Bronchial epithelial cell (primary cell): ENCODE data around the gene PLAAT4. TPM values are rescaled to one million over a fixed set of nuclear protein-coding genes. Genes with fewer than 3 reads are reported as not detected.
A peak's percentile ranks its signal among the peaks of the same experiment; 100 is the strongest.

Experiments
- DNase-seq: peaks from one replicate; pipeline ENCODE4 v3.0.0-alpha.2; 2010; ENCODE audit warnings: low read depth
- FAIRE-seq: peaks from 2 replicates; lab custom pipeline; 2011; peaks lifted over from hg19 to GRCh38; lab: Jason Lieb, UNC
- H3K27me3 ChIP-seq: 2 replicates; pipeline ENCODE4 v1.5.1; 2011; ENCODE audit warnings: low read length; ENCODE audit not compliant: control insufficient read depth, insufficient read depth
- H3K36me3 ChIP-seq: 2 replicates; pipeline ENCODE4 v1.5.1; 2011; ENCODE audit warnings: low read length; ENCODE audit not compliant: control insufficient read depth, insufficient read depth
- H3K4me3 ChIP-seq: 2 replicates; pipeline ENCODE4 v1.5.1; 2011; ENCODE audit warnings: mild to moderate bottlenecking, low read depth, low read length, control low read depth
- total RNA-seq: library from RNA; depleted of rRNA; stranded (reverse); fragments of >200 nt; gene quantifications from 2 replicates; pipeline ENCODE4 v1.2.1, GENCODE V29; 2014
- TF ChIP-seq, protein P1 (sequence below): IDR thresholded peaks from 2 replicates; pipeline ENCODE4 v1.5.1; 2011; ENCODE audit warnings: mild to moderate bottlenecking, moderate library complexity, low read length, control low read depth, inconsistent platforms; ENCODE audit not compliant: insufficient read depth, severe bottlenecking

PLAAT4 gene
- total RNA-seq, 1 donor from 2014 or later, result 0.79 TPM

DNA sequence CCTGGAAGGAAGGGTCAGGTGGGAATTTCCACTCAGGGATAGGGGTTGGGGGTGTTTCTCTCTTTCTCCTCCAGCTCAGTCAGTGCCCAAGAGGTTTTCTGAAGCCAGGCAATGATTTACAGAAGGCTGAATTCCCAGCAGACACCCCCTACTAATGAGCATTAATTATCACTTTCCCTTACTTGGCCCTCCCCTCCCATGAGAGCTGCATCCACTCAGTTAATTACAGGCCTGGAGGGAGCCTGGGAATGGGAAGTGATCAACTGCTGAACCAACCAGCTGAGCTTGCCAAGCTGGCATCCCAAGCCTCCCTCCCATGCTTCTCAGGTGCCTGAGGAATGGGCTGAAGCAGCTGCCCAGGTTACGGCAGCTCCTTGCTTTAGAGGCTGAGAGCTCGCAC is 29.7 kb upstream of the PLAAT4 start:
- H3K4me3 ChIP-seq, result no peak overlapping the region
- FAIRE-seq (no peak), DNase-seq (no peak)
- no peaks in the 10 kb centered on the region for H3K36me3 ChIP-seq
- TF ChIP-seq, protein P1, sequence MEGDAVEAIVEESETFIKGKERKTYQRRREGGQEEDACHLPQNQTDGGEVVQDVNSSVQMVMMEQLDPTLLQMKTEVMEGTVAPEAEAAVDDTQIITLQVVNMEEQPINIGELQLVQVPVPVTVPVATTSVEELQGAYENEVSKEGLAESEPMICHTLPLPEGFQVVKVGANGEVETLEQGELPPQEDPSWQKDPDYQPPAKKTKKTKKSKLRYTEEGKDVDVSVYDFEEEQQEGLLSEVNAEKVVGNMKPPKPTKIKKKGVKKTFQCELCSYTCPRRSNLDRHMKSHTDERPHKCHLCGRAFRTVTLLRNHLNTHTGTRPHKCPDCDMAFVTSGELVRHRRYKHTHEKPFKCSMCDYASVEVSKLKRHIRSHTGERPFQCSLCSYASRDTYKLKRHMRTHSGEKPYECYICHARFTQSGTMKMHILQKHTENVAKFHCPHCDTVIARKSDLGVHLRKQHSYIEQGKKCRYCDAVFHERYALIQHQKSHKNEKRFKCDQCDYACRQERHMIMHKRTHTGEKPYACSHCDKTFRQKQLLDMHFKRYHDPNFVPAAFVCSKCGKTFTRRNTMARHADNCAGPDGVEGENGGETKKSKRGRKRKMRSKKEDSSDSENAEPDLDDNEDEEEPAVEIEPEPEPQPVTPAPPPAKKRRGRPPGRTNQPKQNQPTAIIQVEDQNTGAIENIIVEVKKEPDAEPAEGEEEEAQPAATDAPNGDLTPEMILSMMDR, result no peak
- no peaks in the 10 kb centered on the region for H3K27me3 ChIP-seq

DNA sequence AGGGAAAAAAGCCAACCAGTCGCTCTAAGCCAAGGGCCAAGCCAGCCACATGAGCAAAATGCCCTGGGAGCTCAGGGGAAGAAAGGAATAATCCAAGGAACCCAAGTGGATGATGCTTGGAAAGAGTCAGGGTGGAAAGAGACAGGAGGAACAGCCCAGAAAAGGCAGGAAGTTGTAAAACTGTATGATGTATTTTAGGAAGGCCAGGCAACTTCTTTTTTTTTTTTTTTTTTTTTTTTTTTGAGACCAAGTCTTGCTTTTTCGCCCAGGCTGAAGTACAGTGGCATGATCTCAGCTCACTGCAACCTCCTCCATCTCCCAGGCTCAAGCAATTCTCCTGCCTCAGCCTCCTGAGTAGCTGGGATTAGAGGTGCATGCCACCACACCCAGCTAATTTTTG is 29.1 kb upstream of the PLAAT4 start:
- H3K4me3 ChIP-seq, result no peak overlapping the region

DNA sequence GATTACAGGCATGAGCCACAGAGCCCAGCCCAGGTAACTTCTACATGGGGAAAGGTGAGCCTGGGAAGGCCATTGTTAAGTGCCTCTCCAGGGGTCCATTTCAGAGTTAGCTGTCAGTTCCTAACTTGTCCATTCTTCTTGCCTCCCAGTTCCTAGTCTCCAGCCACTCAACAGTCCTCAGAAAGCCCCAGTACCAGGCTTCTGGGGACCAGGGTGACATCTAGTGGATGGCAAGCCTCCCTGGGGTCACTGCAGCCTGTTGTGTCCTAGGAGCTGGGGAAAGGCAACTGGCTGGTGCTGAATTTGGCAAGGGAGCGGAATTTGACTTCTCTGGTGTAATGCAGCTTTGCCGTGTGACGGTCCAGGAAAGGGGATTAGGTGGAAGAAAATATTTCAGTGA is 28.6 kb upstream of the PLAAT4 start:
- FAIRE-seq (no peak), DNase-seq (no peak)
- Histone ChIP-seq H3K36me3 (no peaks in the 10 kb centered on the region), H3K27me3 (no peaks in the 10 kb centered on the region), H3K4me3 (no peak overlapping the region)
- TF ChIP-seq, protein P1, result peak; percentile 24

More for the DNA sequence above, 29.1 kb upstream of the PLAAT4 start:
- H3K36me3 ChIP-seq, result no peaks in the 10 kb centered on the region
- DNase-seq, result no peak
- TF ChIP-seq, protein P1, result no peak
- H3K27me3 ChIP-seq, result no peaks in the 10 kb centered on the region
- no peak for FAIRE-seq

DNA sequence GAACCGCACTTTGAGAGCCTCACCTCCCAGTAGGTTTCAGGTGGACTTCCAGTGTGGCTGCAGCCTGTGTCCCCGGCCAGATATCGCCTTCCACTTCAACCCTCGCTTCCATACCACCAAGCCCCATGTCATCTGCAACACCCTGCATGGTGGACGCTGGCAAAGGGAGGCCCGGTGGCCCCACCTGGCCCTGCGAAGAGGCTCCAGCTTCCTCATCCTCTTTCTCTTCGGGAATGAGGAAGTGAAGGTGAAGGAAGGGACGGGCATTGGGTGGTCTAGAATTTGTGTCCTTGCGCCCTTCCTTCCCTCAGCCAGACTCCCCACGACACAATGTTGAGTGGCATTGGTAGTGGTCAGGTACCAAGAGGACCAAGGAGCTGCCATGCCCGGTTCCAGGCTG is 27.9 kb upstream of the PLAAT4 start:
- FAIRE-seq (no peak), DNase-seq (no peak)
- H3K4me3 ChIP-seq, result no peak overlapping the region
- H3K27me3 ChIP-seq, result no peaks in the 10 kb centered on the region
- H3K36me3 ChIP-seq, result no peaks in the 10 kb centered on the region
- TF ChIP-seq, protein P1, result no peak

DNA sequence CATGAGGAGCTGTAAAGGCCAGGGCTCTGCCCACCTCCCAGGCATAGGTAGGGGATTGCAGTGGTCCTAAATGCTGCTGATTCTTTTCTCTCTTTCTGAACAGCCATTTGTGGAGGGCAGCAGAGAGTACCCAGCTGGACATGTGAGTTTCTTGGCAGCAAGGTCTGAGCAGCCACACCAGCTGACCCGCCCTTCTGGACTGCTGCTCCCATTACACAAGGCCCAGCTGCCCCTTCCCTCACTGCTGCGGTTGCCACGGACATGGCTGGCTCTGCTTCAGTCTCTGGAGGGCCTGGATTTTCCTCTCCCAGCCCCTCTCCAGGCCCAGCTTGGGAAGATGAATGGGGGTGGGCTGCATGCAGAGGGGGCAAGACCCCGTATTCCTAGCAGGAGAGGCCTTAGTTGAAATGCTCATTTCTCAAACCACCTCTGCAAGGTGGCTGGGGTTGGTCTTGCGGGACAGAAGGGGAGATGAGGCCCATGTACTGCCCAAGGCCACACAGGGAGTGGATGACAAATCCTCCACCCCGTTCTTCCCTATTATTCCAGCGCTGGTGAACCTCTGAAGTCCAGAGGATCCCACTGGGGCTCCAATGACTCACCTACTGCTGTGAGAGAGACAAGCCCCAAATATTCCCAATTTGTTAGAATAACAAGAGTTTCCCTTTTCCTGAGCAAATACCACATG is 26.1 kb upstream of the PLAAT4 start:
- no peaks in the 10 kb centered on the region for H3K36me3 ChIP-seq
- FAIRE-seq (no peak), DNase-seq (no peak)
- H3K27me3 ChIP-seq, result no peaks in the 10 kb centered on the region
- no peak overlapping the region for H3K4me3 ChIP-seq
- TF ChIP-seq, protein P1, result no peak
